GM18502 (cell line): Measurements from ENCODE around the gene SLC45A3.

Experiments used
- ATAC-seq: cut with Tn5 transposase; IDR thresholded peaks from one replicate; pipeline ENCODE4 v1.9.1; 2021; ENCODE audit warnings: mild to moderate bottlenecking; ENCODE audit not compliant: unreplicated experiment, poor library complexity

Gene SLC45A3

GRCh38 chr1:205670611-205671430, 9.5 kb downstream of the SLC45A3 start:
- no peak for ATAC-seq

GRCh38 chr1:205670150-205670446, 10.2 kb downstream of the SLC45A3 start:
- ATAC-seq: no peak

- ATAC-seq: peak; percentile 45
These were observed 10.8 kb downstream of the SLC45A3 start for GRCh38 chr1:205669341-205670149.

- ATAC-seq: peak; percentile 23
These were observed 11.4 kb downstream of the SLC45A3 start for GRCh38 chr1:205668951-205669340.

DNA sequence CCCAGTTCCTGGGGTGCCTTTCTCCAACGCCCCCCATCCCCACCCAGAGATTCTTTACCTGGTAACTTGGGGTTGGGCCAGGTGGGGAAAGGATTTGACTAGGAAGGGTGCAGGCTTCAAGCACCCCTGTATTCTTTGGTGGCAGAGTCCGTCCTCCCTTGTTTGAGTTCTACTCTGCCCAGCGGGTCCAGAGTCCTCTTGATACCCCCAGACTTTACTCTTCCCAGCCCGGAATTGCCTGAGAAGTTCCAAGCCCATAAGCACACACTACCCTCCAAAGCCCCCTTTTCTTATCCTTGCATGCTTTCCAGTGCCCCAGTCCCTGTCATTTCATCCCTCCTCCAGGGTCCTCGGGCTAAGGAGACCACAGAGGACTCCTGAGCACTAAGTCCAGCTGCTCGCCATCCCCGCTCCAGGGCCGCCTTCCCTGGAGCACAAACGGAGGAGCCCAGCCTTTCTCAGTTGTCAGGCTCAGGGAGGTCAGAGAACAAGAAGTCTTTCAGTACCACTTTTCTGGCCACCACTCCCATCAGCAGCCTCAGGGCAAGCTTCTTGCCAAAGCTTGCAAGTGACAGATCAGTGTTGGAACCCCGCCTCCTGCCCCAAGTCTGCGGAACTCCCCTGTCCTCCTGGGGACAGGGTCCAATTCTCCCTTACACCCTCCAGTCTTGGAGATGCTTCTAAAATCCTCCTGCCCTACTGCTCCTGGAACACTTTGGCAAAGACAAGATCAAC, 12.2 kb downstream of the SLC45A3 start:
- ATAC-seq: no peak

DNA sequence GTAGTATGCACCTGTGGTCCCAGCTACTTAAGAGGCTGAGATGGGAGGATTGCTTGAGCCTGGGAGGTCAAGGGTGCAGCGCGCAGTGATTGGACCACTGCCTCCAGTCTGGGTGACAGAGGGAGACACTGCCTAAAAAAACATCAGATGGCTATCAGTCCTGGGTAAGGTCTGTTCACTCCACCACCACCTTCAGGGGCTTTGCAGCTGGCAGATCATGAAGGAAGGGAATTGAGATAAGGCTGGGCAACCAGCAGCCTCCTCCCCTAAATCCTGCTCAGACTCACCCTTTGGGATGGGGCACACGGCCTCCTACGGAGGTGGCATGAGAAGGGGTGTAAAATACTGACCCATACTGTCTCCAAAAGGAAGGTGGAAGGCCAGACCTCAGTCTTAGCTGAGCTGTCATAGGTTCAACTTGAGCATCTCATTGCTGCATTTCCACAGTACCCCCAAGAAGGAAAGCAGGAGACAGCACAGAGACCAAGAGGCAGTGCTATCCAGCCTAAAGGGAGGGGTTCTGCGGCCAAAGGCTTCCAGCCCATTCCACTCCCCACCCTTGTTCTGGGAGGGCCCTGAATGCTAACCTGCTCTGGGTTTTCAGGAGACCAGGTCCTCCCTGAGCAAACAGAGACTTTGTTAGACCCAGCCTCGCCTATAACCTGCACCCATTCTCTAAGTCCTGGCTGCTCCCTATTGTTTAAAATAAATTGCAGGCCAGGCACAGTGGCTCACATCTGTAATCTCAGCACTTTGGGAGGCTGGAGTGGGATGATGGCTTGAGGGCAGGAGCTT, 13.7 kb downstream of the SLC45A3 start:
- ATAC-seq: no peak

DNA sequence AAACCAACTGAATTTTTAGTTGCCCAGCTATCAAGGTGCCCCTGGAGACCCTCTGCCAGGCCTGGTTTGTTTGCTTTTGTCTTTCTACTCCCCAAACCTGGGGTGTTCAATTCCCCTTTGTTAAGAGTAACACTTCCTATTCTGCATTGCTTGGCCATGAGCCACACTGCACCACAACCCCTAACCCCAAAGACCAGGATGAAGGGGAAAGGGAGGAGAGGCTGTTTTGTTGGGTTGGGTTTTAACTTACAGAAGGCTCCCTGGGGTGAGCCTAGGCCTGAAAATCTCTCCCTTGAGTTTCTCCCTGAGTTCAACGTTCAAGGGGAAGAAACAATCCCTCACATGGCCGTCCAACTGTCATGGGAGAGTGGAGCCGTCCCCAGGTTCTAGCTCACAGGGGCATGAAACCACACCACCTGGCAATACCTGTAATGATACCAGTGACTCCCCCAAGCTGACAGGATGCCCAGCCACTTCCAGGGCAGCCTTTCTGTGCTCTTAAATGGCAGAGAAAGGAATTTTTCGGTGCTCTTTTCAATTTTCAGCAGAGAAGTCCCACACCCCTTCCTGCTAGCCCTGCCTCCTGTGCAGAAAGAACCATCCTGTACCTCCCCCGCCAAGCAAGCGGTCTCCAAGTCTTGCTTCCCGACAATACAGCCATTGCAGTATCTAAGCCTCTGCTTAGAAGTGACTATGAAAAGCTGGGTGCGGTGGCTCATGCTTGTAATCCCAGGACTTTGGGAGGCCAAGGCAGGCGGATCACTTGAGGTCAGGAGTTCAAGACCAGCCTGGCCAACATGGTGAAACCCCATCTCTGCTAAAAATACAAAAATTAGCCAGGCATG, 14.9 kb downstream of the SLC45A3 start:
- ATAC-seq: no peak

GRCh38 chr1:205664399-205665017, 15.8 kb downstream of the SLC45A3 start:
- no peak for ATAC-seq

DNA sequence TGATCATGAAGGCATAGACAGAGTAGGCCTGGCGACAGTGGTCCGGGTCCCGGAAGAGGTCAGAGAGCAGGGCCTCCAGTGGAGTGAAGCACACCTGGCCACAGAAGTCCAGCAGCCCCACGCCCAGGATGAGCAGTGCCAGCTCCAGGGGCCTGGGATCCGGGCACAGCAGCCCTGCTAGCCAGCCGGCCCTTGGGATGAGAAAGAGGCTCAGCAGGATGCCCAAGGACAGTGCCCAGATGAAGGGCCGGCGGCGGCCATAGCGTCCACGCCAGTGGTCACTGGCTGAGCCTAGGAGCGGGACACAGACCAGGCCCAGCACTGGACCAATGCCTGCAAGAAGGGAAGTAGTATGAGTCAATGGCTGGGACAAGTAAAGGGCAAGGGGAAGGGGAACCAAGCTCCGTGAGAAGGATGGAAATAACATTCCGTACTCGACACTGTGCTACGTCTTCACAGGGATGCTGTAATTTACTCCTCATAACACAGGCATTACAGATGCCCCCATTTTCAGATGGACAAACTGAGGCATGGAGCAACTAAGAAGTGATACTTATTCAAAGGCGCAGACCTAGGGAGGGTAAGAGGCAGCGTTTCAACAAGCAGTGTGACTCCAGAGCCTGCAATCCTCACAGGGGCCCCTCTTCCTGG, 16.9 kb downstream of the SLC45A3 start:
- ATAC-seq: no peak

- ATAC-seq: no peak
These were observed 17.5 kb downstream of the SLC45A3 start for GRCh38 chr1:205662791-205663190.

DNA sequence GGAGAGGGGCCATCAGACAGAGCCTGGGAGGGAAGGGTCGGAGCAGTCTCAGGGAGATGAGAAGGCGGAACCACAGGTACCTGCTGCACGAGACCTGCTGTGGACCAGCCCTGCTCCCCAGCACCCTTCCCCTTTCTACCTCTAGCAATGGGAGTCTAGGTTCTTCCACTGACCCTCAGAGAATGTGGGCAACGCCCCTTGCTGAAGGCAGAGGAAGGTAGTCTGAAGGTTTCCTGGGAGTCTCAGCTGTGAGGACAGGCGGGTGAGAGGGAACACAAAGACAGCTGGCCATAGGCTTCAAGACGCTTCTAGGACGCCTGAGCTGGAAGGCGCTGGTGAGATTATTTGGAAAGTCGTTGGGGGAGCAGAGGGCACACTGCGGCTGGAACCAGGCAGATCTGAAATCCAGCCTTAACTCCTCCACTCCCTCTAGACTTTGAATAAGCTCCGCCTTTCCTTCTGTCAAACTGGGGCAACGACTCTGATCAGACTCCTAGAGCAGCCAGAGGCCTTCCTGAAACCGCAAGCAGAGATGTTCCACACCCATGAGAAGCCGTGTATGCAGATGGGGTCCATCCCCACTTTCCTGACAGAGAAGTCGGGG, 18.1 kb downstream of the SLC45A3 start:
- no peak for ATAC-seq

GRCh38 chr1:205661429-205662134, 18.7 kb downstream of the SLC45A3 start:
- ATAC-seq: no peak

GRCh38 chr1:205660361-205660760, 19.9 kb downstream of the SLC45A3 start:
- ATAC-seq: no peak

GRCh38 chr1:205658943-205659581, 21.2 kb downstream of the SLC45A3 start:
- ATAC-seq: peak; percentile 67

GRCh38 chr1:205656236-205656635, 24.1 kb downstream of the SLC45A3 start:
- no peak for ATAC-seq

DNA sequence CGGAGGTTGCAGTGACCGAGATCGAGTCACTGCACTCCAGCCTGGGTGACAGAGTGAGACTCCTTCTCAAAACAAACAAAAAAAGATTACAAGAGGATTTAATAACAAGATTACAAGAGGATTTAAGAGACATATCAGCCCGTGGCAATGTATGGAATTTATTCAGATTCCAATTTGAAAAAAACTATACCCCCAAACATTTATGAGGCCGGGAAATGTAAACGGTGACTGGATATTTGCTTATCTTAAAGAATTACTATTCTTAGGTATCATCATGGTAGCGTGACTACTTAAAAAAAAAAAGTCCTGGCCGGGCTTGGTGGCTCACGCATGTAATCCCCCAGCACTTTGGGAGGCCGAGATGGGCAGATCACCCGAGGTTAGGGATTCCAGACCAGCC, 27.3 kb downstream of the SLC45A3 start:
- ATAC-seq: no peak

DNA sequence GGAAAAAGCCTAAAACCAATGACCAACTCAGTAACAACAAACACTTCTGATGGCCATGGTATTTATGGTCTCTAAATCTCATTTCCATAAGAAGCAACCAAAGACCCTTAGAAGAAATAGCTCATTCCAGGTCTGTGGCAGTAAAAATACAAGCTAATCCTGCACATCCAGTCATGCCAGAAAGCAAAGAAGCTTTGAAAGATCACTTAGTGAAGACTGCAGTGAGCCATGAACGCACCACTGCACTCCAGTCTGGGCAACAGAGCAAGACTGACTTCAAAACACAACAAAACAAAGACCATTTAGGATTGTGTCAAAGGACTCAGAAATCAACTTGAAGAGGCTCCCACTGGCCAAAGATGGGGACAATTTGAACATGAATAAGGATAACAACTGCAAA, 30.1 kb downstream of the SLC45A3 start:
- no peak for ATAC-seq
